GM21515 (cell line): ENCODE data around the gene PGBD2.
"Not testable (repeated sequence)": the region's sequence is repeated elsewhere in the genome, so short reads cannot be mapped to it uniquely, and the experiment has no call there.

Experiments
- ATAC-seq: cut with Tn5 transposase; IDR thresholded peaks from one replicate; pipeline ENCODE4 v1.9.1; 2021; ENCODE audit not compliant: unreplicated experiment

Gene PGBD2

GRCh38 chr1:248924696-248925532 lies 18.9 kb downstream of the PGBD2 start:
- peak; percentile 87 for ATAC-seq

- not testable (repeated sequence) for ATAC-seq
These were observed 19.8 kb downstream of the PGBD2 start for GRCh38 chr1:248925859-248926258.

GRCh38 chr1:248926401-248927182 lies 20.6 kb downstream of the PGBD2 start:
- no peak for ATAC-seq

- not testable (repeated sequence) for ATAC-seq
These were observed 21.2 kb downstream of the PGBD2 start for GRCh38 chr1:248927283-248927682.

- ATAC-seq, result not testable (repeated sequence)
These were observed 22.1 kb downstream of the PGBD2 start for GRCh38 chr1:248928122-248928521.

DNA sequence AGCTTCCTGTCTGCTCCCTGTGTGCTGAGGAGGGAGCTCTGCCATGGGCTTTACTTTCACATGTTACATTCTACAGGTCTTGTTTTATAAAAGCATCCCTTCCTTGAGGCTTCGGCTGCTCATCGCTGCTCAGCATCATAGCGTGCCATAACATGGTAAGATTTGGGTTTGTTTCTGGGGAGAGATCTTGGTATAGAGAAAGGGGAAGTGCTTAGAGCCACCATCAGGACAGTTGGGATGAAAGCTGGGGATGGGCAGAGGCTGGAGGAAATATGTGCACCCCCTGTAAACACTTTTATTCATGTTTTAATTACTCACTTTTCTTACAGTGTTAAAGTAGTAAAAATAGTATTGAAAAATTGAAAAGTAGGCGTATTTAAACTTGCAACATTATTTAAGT lies 24.0 kb downstream of the PGBD2 start:
- ATAC-seq, result not testable (repeated sequence)

DNA sequence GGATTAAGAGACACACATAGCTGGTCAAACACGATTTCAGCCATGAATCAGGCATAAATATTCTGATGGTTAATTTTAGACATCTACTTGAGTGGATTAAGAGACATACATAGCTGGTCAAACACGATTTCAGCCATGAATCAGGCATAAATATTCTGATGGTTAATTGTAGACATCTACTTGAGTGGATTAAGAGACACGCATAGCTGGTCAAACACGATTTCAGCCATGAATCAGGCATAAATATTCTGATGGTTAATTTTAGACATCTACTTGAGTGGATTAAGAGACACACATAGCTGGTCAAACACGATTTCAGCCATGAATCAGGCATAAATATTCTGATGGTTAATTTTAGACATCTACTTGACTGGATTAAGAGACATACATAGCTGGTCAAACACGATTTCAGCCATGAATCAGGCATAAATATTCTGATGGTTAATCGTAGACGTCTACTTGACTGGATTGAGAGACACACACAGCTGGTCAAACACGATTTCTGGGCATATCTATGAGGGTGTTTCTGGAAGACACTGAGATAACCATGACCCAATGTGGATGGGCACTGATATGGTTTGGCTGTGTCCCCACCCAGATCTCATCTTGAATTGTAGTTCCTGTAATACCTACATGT lies 32.3 kb downstream of the PGBD2 start:
- not testable (repeated sequence) for ATAC-seq

- ATAC-seq, result not testable (repeated sequence)
These were observed 38.3 kb downstream of the PGBD2 start for GRCh38 chr1:248944134-248944999.

DNA sequence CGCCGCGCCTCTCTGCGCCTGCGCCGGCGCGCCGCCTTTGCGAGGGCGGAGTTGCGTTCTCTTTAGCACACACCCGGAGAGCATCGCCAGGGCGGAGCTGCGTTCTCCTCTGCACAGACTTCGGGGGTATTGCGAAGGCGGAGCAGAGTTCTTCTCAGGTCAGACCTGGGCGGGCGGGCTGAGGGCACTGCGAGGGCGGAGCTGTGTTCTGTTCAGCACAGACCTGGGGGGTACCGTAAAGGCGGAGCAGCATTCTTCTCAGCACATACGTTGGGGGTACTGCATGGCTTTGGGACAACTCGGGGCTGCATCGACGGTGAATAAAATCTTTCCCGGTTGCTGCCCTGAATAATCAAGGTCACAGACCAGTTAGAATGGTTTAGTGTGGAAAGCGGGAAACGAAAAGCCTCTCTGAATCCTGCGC lies 39.0 kb downstream of the PGBD2 start:
- not testable (repeated sequence) for ATAC-seq

GRCh38 chr1:248945453-248945852 lies 39.4 kb downstream of the PGBD2 start:
- ATAC-seq, result not testable (repeated sequence)

GRCh38 chr1:248945856-248946416 lies 39.9 kb downstream of the PGBD2 start:
- not testable (repeated sequence) for ATAC-seq
